Measurements from ENCODE around the gene KIDINS220. TPM values are rescaled to one million over a fixed set of nuclear protein-coding genes. Genes with fewer than 3 reads are reported as not detected.
A peak's percentile ranks its signal among the peaks of the same experiment; 100 is the strongest.

The KIDINS220 gene
- total RNA-seq, 1 donor from 2014 or later: 69.3 TPM

DNA sequence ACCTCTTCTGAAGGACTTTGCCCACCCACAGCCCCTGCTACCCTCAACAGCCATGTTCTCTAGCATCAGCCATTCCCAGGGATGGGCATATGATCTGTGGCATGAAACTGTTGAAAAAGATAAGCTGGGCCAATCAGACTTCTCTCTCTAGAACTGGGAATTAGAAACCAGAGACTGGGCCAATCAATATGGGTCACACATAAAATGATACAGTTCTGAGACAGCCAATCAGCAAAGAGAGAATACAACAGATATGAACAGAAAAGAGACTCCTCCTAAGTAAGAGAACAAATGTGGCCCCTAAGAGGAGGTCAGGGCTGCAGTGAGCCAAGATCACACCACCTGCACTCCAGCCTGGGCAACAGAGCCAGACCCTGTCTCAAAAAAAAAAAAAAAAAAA lies 2.1 kb downstream of the KIDINS220 start:
- no peak for ATAC-seq
- H3K27ac ChIP-seq: no peak overlapping the region
- no peaks in the 10 kb centered on the region for H3K9me3 ChIP-seq
- H3K27me3 ChIP-seq (ENCODE audit: low read depth): no peaks in the 10 kb centered on the region
- DNase-seq: no peak
- TF ChIP-seq, protein P1, sequence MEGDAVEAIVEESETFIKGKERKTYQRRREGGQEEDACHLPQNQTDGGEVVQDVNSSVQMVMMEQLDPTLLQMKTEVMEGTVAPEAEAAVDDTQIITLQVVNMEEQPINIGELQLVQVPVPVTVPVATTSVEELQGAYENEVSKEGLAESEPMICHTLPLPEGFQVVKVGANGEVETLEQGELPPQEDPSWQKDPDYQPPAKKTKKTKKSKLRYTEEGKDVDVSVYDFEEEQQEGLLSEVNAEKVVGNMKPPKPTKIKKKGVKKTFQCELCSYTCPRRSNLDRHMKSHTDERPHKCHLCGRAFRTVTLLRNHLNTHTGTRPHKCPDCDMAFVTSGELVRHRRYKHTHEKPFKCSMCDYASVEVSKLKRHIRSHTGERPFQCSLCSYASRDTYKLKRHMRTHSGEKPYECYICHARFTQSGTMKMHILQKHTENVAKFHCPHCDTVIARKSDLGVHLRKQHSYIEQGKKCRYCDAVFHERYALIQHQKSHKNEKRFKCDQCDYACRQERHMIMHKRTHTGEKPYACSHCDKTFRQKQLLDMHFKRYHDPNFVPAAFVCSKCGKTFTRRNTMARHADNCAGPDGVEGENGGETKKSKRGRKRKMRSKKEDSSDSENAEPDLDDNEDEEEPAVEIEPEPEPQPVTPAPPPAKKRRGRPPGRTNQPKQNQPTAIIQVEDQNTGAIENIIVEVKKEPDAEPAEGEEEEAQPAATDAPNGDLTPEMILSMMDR (IDR thresholded peaks at IDR 0.05): no peak
- H3K4me1 ChIP-seq: peaks cover 48% of the 10 kb centered on the region
- no peaks in the 10 kb centered on the region for H3K36me3 ChIP-seq
- H3K4me3 ChIP-seq: peak overlapping the region; percentile 99
- intact Hi-C loops (cut with DNase I): no loop called here

DNA sequence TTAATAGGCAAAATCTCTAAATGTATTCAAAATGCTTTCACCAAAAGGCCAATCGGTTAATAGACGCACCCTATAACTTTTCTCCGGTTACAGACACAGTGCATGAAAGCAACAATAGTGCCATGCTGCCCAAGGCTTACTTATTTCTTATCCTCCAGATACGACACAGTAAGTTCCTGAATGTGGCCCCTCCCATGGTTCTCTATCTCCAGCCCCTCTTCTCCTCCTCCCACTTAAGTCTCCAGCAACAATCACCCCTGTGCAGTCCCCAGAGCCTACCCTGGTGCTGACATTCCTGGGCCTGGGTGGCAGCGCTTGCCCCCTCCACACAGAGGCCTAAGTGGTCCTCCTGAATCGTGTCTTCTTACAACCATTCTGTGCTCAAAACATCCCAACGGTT lies 3.6 kb downstream of the KIDINS220 start:
- DNase-seq (no peak), ATAC-seq (no peak)
- TF ChIP-seq, protein P1 (IDR thresholded peaks at IDR 0.05): no peak
- Histone ChIP-seq H3K4me3 (no peak overlapping the region), H3K9me3 (no peaks in the 10 kb centered on the region), H3K27ac (no peak overlapping the region), H3K36me3 (no peaks in the 10 kb centered on the region), H3K4me1 (peaks cover 48% of the 10 kb centered on the region), H3K27me3 (ENCODE audit: low read depth) (no peaks in the 10 kb centered on the region)
- intact Hi-C loops (cut with DNase I): no loop called here

DNA sequence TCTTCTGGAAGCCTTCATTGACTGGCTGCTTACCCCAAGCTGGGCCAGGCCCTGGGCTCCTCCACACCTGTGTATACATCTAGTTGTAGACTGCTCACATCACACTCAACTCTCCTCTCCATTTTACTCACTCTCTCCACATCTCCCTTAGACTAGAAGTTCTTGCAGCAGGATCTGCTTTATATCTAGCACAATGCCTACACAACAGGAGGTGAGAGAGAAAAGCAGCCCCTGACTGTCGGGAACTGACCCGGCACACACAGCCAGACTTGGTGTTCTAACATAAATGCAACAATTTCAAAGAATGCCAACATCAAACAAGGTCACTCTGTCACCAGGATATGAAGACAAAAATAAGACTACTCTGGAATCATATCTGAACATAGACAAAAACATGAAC lies 5.9 kb downstream of the KIDINS220 start:
- TF ChIP-seq, protein P1 (IDR thresholded peaks at IDR 0.05): no peak
- no peaks in the 10 kb centered on the region for H3K9me3 ChIP-seq
- no peak overlapping the region for H3K4me3 ChIP-seq
- peaks cover 3% of the 10 kb centered on the region for H3K36me3 ChIP-seq
- DNase-seq (no peak), ATAC-seq (no peak)
- peaks cover 42% of the 10 kb centered on the region for H3K4me1 ChIP-seq
- no peak overlapping the region for H3K27ac ChIP-seq
- no peaks in the 10 kb centered on the region for H3K27me3 ChIP-seq (ENCODE audit: low read depth)
- intact Hi-C loops (cut with DNase I): no loop called here

DNA sequence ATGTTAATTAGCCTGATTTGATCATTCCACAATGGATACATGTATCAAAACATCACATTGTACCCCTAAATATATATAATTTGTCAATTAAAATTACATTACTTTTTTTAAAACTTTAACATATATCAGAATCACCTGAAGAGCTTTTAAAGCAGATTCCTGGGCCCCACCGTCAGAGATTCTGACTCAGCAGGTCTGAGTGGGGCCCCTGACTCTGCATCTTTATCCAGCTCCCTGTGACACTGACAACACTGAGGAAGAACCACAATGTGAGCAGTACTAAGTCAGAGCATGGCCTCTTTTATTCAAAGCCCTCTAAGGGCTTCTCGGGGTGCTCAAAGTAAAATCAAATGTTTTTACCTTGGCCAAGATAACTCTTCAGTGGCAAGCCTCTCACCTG lies 9.7 kb downstream of the KIDINS220 start:
- TF ChIP-seq, protein P1 (IDR thresholded peaks at IDR 0.05): no peak

DNA sequence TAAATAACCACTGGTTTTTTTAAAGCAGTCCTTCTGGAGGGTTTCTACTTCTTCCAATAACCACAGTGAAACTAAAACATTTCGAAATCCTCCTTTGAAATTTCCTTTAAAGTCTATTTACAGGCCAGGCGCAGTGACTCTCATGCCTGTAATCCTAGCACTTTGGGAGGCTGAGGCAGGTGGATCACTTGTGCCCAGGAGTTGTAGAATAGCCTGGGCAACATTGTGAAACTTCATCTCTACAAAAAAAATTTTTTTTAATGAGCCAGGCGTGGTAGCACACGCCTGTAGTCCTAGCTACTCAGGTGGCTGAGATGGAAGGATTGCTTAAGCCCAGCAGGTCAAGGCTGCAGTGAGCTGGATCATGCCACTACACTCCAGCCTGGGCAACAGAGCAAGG lies 15.2 kb downstream of the KIDINS220 start:
- DNase-seq (no peak), ATAC-seq (peak; percentile 93)
- no peaks in the 10 kb centered on the region for H3K27me3 ChIP-seq (ENCODE audit: low read depth)
- intact Hi-C loops (cut with DNase I): no loop called here
- peak overlapping the region; percentile 50 for H3K27ac ChIP-seq
- H3K9me3 ChIP-seq: no peaks in the 10 kb centered on the region
- no peak overlapping the region for H3K4me3 ChIP-seq
- H3K4me1 ChIP-seq: peaks cover 21% of the 10 kb centered on the region
- H3K36me3 ChIP-seq: peaks cover 57% of the 10 kb centered on the region
- TF ChIP-seq, protein P1 (IDR thresholded peaks at IDR 0.05): no peak

More for the DNA sequence above, 9.7 kb downstream of the KIDINS220 start:
- intact Hi-C loops (cut with DNase I): no loop called here
- no peaks in the 10 kb centered on the region for H3K27me3 ChIP-seq (ENCODE audit: low read depth)
- H3K36me3 ChIP-seq: peaks cover 30% of the 10 kb centered on the region
- ATAC-seq (peak in 1 of 2 donors; percentile 9), DNase-seq (no peak)
- H3K4me3 ChIP-seq: no peak overlapping the region
- H3K4me1 ChIP-seq: peaks cover 6% of the 10 kb centered on the region
- no peak overlapping the region for H3K27ac ChIP-seq
- no peaks in the 10 kb centered on the region for H3K9me3 ChIP-seq

Data from lower lobe of right lung (tissue), 2 donors.